Activated CD4-positive, alpha-beta T cell treated with anti-CD3 and anti-CD28 coated beads, Interleukin-10, Interleukin-2, amounts not matched to agents 100 ng/mL and 50 ng/mL, durations not matched to agents 16 hours and 8 hours (primary cell): ENCODE measurements around the gene TSPY9.
"Not testable (repeated sequence)": the region's sequence is repeated elsewhere in the genome, so short reads cannot be mapped to it uniquely, and the experiment has no call there.

Source experiments
- DNase-seq: peaks from one replicate; pipeline ENCODE4 v3.0.0-alpha.2; 2020

Gene TSPY9

DNA sequence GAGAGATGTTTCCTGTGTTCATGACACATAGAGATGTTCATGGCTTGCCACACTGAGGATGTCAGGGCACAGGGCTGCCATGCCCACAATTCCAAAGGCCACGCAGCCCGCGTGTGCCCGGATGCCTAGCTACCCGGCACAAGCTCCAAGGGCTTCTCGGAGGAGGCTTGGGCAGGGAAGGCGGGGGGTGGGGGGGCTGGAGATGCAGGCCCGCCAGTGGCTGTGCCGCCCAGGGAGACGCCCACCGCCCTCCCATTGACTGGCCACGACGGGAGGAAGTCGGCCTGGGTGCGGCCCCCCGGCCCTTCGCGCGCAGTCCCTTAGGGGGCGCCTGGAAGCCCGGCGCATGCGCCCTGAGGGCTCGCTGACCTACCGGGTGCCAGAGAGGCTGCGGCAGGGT is at the start of gene TSPY9:
Gene TSPY9 (plus strand): TSS at position 301 of the 400 bp plus-strand sequence. CDS start 46 bp downstream, at position 347.
- not testable (repeated sequence) for DNase-seq

DNA sequence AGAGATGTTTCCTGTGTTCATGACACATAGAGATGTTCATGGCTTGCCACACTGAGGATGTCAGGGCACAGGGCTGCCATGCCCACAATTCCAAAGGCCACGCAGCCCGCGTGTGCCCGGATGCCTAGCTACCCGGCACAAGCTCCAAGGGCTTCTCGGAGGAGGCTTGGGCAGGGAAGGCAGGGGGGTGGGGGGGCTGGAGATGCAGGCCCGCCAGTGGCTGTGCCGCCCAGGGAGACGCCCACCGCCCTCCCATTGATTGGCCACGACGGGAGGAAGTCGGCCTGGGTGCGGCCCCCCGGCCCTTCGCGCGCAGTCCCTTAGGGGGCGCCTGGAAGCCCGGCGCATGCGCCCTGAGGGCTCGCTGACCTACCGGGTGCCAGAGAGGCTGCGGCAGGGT is 20.4 kb upstream of the TSPY9 start, which contains the start of gene TSPY1:
Gene TSPY1 (plus strand): TSS at position 301 of the 400 bp plus-strand sequence. CDS start 46 bp downstream, at position 347.
- DNase-seq, result not testable (repeated sequence)

DNA sequence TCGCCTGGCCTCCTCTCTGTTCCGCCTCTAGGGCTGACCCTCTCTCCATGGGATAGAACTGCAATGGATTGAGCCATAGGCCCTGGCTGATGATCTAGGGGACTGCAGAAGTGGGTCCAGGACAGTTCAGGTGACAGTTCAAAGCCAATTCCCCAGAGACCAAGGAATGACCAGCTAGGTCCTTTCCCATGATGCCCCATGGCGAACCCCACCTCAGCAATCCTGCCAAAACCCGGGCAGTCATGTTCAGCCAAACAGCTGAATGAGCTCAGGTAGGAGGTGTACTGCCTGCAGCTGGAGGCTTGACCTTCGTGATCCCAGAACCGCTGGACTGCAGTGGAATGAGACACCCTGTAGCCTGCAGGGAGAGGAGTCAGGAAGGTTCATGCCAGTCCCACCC is 17.3 kb downstream of the TSPY9 start:
- DNase-seq, result not testable (repeated sequence)

- DNase-seq, result not testable (repeated sequence)
Measured at GRCh38 chrY:9516287-9516686, 29.2 kb downstream of the TSPY9 start.

GRCh38 chrY:9527580-9527979 is 40.5 kb downstream of the TSPY9 start, which contains the start of gene TSPY10:
Gene TSPY10 (plus strand): TSS chrY:9527880. CDS start chrY:9527926, 46 bp downstream.
- DNase-seq, result not testable (repeated sequence)
